ENCODE results near the gene NELFA. TPM values are rescaled to one million over a fixed set of nuclear protein-coding genes. Genes with fewer than 3 reads are reported as not detected.
"Not testable (repeated sequence)": the region's sequence is repeated elsewhere in the genome, so short reads cannot be mapped to it uniquely, and the experiment has no call there.

Gene NELFA
- total RNA-seq, 4 donors from 2014 or later, result 22.0 to 80.4 (median 31.8) TPM

- peak overlapping the region; percentile 49 to 97 (median 78) for H3K4me3 ChIP-seq
- in situ Hi-C loops (cut with MboI; ENCODE audit: low pct_ligation_motif_present in 1 of 4, low pct_unique_long_range_greater_than_20kb in 1 of 4, low sequenced_read_pairs in 3 of 4), result no loop called here
- no peak for DNase-seq
- TF ChIP-seq CTCF (IDR thresholded peaks at IDR 0.05), result no peak
- no peak for TF ChIP-seq POLR2A (IDR thresholded peaks at IDR 0.05)
- TF ChIP-seq EP300 (IDR thresholded peaks at IDR 0.05; ENCODE audit: low read depth), result no peak
- no peak for TF ChIP-seq POLR2AphosphoS5 (IDR thresholded peaks at IDR 0.05)
- intact Hi-C loops (cut with DNase I; ENCODE audit: low total_unique reads), result no loop called here
- no peaks in the 10 kb centered on the region for H3K9me3 ChIP-seq
- H3K27ac ChIP-seq, result peak overlapping the region; percentile 96 to 98 (median 96)
- peaks cover 0 to 11% (median 0%) of the 10 kb centered on the region in 4 donors for H3K36me3 ChIP-seq
- H3K4me1 ChIP-seq, result peaks cover 0 to 24% (median 15%) of the 10 kb centered on the region in 4 donors
- H3K27me3 ChIP-seq, result no peaks in the 10 kb centered on the region
- 0 to 1% methylated on average over 6 to 48 of the region's 57 CpGs for WGBS, 2 donors (ENCODE audit: low coverage in 1 of 2)
These were observed 737 bp downstream of the NELFA start for GRCh38 chr4:2007804-2008670.

- WGBS, 2 donors (ENCODE audit: low coverage in 1 of 2), result 85 to 89% methylated on average over 11 to 15 of the region's 15 CpGs
- in situ Hi-C loops (cut with MboI; ENCODE audit: low pct_ligation_motif_present in 1 of 4, low pct_unique_long_range_greater_than_20kb in 1 of 4, low sequenced_read_pairs in 3 of 4) (no loop called here), intact Hi-C loops (cut with DNase I; ENCODE audit: low total_unique reads) (no loop called here)
- Histone ChIP-seq H3K36me3 (peaks cover 0 to 11% (median 0%) of the 10 kb centered on the region in 4 donors), H3K4me1 (peaks cover 0 to 24% (median 15%) of the 10 kb centered on the region in 4 donors), H3K9me3 (no peaks in the 10 kb centered on the region), H3K27me3 (no peaks in the 10 kb centered on the region), H3K27ac (no peak overlapping the region), H3K4me3 (peak overlapping the region in 2 of 4 donors; percentile 78 to 97)
- DNase-seq, result no peak
- TF ChIP-seq CTCF (IDR thresholded peaks at IDR 0.05) (no peak), EP300 (IDR thresholded peaks at IDR 0.05; ENCODE audit: low read depth) (no peak), POLR2A (IDR thresholded peaks at IDR 0.05) (no peak), POLR2AphosphoS5 (IDR thresholded peaks at IDR 0.05) (no peak)
These were observed 1.7 kb downstream of the NELFA start for GRCh38 chr4:2006956-2007653.

- WGBS, 2 donors (ENCODE audit: low coverage in 1 of 2), result 94 to 100% methylated on average over 1 to 7 of the region's 7 CpGs
- no peak for DNase-seq
- TF ChIP-seq EP300 (IDR thresholded peaks at IDR 0.05; ENCODE audit: low read depth), result no peak
- TF ChIP-seq POLR2AphosphoS5 (IDR thresholded peaks at IDR 0.05), result no peak
- no peak for TF ChIP-seq CTCF (IDR thresholded peaks at IDR 0.05)
- TF ChIP-seq POLR2A (IDR thresholded peaks at IDR 0.05), result no peak
- no peak overlapping the region for H3K27ac ChIP-seq
- peaks cover 0 to 24% (median 15%) of the 10 kb centered on the region in 4 donors for H3K4me1 ChIP-seq
- in situ Hi-C loops (cut with MboI; ENCODE audit: low pct_ligation_motif_present in 1 of 4, low pct_unique_long_range_greater_than_20kb in 1 of 4, low sequenced_read_pairs in 3 of 4) (no loop called here), intact Hi-C loops (cut with DNase I; ENCODE audit: low total_unique reads) (no loop called here)
- H3K36me3 ChIP-seq, result peaks cover 0 to 11% (median 0%) of the 10 kb centered on the region in 4 donors
- no peaks in the 10 kb centered on the region for H3K27me3 ChIP-seq
- H3K4me3 ChIP-seq, result no peak overlapping the region
- no peaks in the 10 kb centered on the region for H3K9me3 ChIP-seq
These were observed 2.4 kb downstream of the NELFA start for GRCh38 chr4:2006367-2006766.

- intact Hi-C loops (cut with DNase I; ENCODE audit: low total_unique reads); H3K27ac ChIP-seq; H3K4me3 ChIP-seq; in situ Hi-C loops (cut with MboI; ENCODE audit: low pct_ligation_motif_present in 1 of 4, low pct_unique_long_range_greater_than_20kb in 1 of 4, low sequenced_read_pairs in 3 of 4); DNase-seq; H3K27me3 ChIP-seq: not testable (repeated sequence)
- WGBS, 2 donors (ENCODE audit: low coverage in 1 of 2), result 93 to 95% methylated on average over 2 of the region's 2 CpGs
- peaks cover 0 to 16% (median 11%) of the 10 kb centered on the region in 4 donors for H3K4me1 ChIP-seq
- peaks cover 0 to 11% (median 0%) of the 10 kb centered on the region in 4 donors for H3K36me3 ChIP-seq
- H3K9me3 ChIP-seq, result peaks cover 0 to 11% of the 10 kb centered on the region in 2 donors
These were observed 5.4 kb downstream of the NELFA start for GRCh38 chr4:2003361-2003760.

- DNase-seq; H3K27ac ChIP-seq; intact Hi-C loops (cut with DNase I; ENCODE audit: low total_unique reads): not testable (repeated sequence)
These were observed 9.5 kb downstream of the NELFA start for GRCh38 chr4:1999308-1999707.

More at GRCh38 chr4:1999308-1999707, 9.5 kb downstream of the NELFA start:
- 93% methylated on average over 4 of the region's 4 CpGs for WGBS, 2 donors (ENCODE audit: low coverage in 1 of 2)
- H3K4me1 ChIP-seq; H3K27me3 ChIP-seq; H3K36me3 ChIP-seq; in situ Hi-C loops (cut with MboI; ENCODE audit: low pct_ligation_motif_present in 1 of 4, low pct_unique_long_range_greater_than_20kb in 1 of 4, low sequenced_read_pairs in 3 of 4); H3K4me3 ChIP-seq: not testable (repeated sequence)
- peaks cover 0 to 20% of the 10 kb centered on the region in 2 donors for H3K9me3 ChIP-seq

Data from transverse colon (tissue), 4 donors.